ENCODE results near the gene TELO2.

Gene TELO2

GRCh38 chr16:1498899-1499676, 5.9 kb downstream of the TELO2 start:
- no peak for DNase-seq (ENCODE audit: low read depth, low spot score)

- no peak for DNase-seq (ENCODE audit: low read depth, low spot score)
These were observed 6.8 kb downstream of the TELO2 start for GRCh38 chr16:1499756-1500464.

- no peak for DNase-seq (ENCODE audit: low read depth, low spot score)
These were observed 7.4 kb downstream of the TELO2 start for GRCh38 chr16:1500465-1501150.

- DNase-seq (ENCODE audit: low read depth, low spot score), result no peak
These were observed 8.5 kb downstream of the TELO2 start for GRCh38 chr16:1501630-1502029.

- DNase-seq (ENCODE audit: low read depth, low spot score), result no peak
These were observed 9.2 kb downstream of the TELO2 start for GRCh38 chr16:1502092-1503004.

- no peak for DNase-seq (ENCODE audit: low read depth, low spot score)
These were observed 10.2 kb downstream of the TELO2 start for GRCh38 chr16:1503110-1503955.

- DNase-seq (ENCODE audit: low read depth, low spot score), result no peak
These were observed 12.1 kb downstream of the TELO2 start for GRCh38 chr16:1505073-1505844.

- DNase-seq (ENCODE audit: low read depth, low spot score), result no peak
These were observed 12.8 kb downstream of the TELO2 start for GRCh38 chr16:1505912-1506311.

GRCh38 chr16:1506494-1507213, 13.5 kb downstream of the TELO2 start:
- no peak for DNase-seq (ENCODE audit: low read depth, low spot score)

- no peak for DNase-seq (ENCODE audit: low read depth, low spot score)
These were observed 15.5 kb downstream of the TELO2 start for GRCh38 chr16:1508494-1509187.

GRCh38 chr16:1509307-1510221, 16.4 kb downstream of the TELO2 start:
- no peak for DNase-seq (ENCODE audit: low read depth, low spot score)

GRCh38 chr16:1510272-1510671, 17.1 kb downstream of the TELO2 start:
- DNase-seq (ENCODE audit: low read depth, low spot score), result no peak

GRCh38 chr16:1510941-1511351, 17.8 kb downstream of the TELO2 start:
- DNase-seq (ENCODE audit: low read depth, low spot score), result no peak

GRCh38 chr16:1511662-1512569, 18.8 kb downstream of the TELO2 start:
- DNase-seq (ENCODE audit: low read depth, low spot score), result no peak

- no peak for DNase-seq (ENCODE audit: low read depth, low spot score)
These were observed 19.6 kb downstream of the TELO2 start for GRCh38 chr16:1512774-1513173.

GRCh38 chr16:1514507-1514906, 21.3 kb downstream of the TELO2 start:
- DNase-seq (ENCODE audit: low read depth, low spot score), result no peak
